GM20431 (cell line): ENCODE measurements around the gene MRPL54.
"Not testable (repeated sequence)": the region's sequence is repeated elsewhere in the genome, so short reads cannot be mapped to it uniquely, and the experiment has no call there.

ENCODE experiments used
- in situ Hi-C: fragments of 300-500 bp; cut with MseI, MboI; formaldehyde crosslinking; loops from one replicate; pipeline ENCODE4 v1.15.0; 2020; ENCODE audit warnings: low sequenced_read_pairs; ENCODE audit not compliant: unreplicated experiment

MRPL54 gene

GRCh38 chr19:3807131-3807480, 44.6 kb downstream of the MRPL54 start:
- in situ Hi-C loops = no loop called here

GRCh38 chr19:3807574-3808354, 45.3 kb downstream of the MRPL54 start:
- in situ Hi-C loops = no loop called here

- in situ Hi-C loops = no loop called here
These were observed 46.1 kb downstream of the MRPL54 start for GRCh38 chr19:3808420-3809143.

- in situ Hi-C loops = no loop called here
These were observed 47.6 kb downstream of the MRPL54 start for GRCh38 chr19:3809881-3810707.

- in situ Hi-C loops = no loop called here
These were observed 48.4 kb downstream of the MRPL54 start for GRCh38 chr19:3810708-3811355.

- in situ Hi-C loops = no loop called here
These were observed 51.3 kb downstream of the MRPL54 start for GRCh38 chr19:3813473-3814392.

- in situ Hi-C loops = no loop called here
These were observed 52.2 kb downstream of the MRPL54 start for GRCh38 chr19:3814648-3815047.

- in situ Hi-C loops = not testable (repeated sequence)
These were observed 53.7 kb downstream of the MRPL54 start for GRCh38 chr19:3816148-3816547.

GRCh38 chr19:3816566-3817218, 54.2 kb downstream of the MRPL54 start:
- in situ Hi-C loops = no loop called here
